BJ (cell line): ENCODE data around the gene GSN. TPM values are rescaled to one million over a fixed set of nuclear protein-coding genes. Genes with fewer than 3 reads are reported as not detected.

Experiments
- CTCF ChIA-PET: fragments of 350-600 bp; formaldehyde crosslinking; extraction: SDS; loops from one replicate; lab custom pipeline; 2021; ENCODE audit warnings: antibody characterized with exemption, inconsistent platforms; lab: Yijun Ruan, JAX
- POLR2A ChIA-PET: fragments of 300-600 bp; sonication (Branson Sonifier 250); formaldehyde crosslinking; extraction: SDS; loops from one replicate; lab custom pipeline; 2021; ENCODE audit warnings: antibody characterized with exemption; lab: Charles Lee
- DNase-seq: peaks from one replicate; pipeline ENCODE4 v3.0.0-alpha.2; 2011; ENCODE audit warnings: low read depth
- H3K27me3 ChIP-seq: 2 replicates; pipeline ENCODE4 v1.6.0; 2011; ENCODE audit warnings: low read length; ENCODE audit not compliant: control insufficient read depth, insufficient read depth
- H3K36me3 ChIP-seq: 2 replicates; pipeline ENCODE4 v1.5.1; 2011; ENCODE audit warnings: low read length; ENCODE audit not compliant: control insufficient read depth, insufficient read depth
- H3K4me3 ChIP-seq: 2 replicates; pipeline ENCODE4 v1.5.1; 2011; ENCODE audit warnings: low read depth, mild to moderate bottlenecking, control low read depth, low read length
- polyA plus RNA-seq: library from polyadenylated mRNA; depleted of rRNA; stranded (reverse); fragments of >200 nt; gene quantifications from 2 replicates; pipeline ENCODE4 v1.2.3, GENCODE V29; 2011
- TF ChIP-seq, protein P1 (sequence below): IDR thresholded peaks from 2 replicates; pipeline ENCODE4 v1.5.1; 2011; ENCODE audit warnings: low read depth, mild to moderate bottlenecking, control low read depth, inconsistent platforms, low read length, moderate library complexity; ENCODE audit not compliant: insufficient read depth

Gene GSN
- polyA plus RNA-seq, 1 experiment = 765 TPM

DNA sequence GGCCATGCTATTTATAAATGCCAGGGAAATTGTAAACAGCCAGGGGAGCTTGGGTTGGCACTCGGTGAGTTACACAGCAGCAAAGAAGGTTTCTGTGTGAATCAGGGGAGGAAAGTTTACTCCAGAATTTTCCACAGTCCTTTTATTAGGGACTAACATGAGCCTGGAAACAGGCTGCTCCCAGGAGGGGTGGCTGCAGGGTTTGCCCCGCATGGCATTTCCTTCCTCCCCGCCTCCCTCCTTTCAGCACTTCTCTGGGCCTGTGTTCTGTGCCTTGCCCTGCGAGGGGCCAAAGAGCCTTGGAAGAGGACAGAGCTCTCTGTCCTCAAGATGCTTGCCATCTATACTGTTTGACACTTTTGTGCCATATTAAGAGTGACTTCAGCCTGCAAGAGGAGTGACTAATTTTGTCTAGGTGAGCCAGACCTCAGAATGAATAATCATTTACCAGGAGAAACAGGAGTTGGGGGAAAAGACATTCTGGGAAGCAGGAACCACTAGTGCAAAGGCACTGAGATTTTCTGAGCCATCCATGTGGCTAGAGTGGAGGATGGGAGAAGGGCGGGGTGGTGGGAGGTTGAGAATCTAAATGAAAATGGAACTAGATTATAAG is 1.8 kb downstream of the GSN start:
- DNase-seq = no peak
- TF ChIP-seq, protein P1, sequence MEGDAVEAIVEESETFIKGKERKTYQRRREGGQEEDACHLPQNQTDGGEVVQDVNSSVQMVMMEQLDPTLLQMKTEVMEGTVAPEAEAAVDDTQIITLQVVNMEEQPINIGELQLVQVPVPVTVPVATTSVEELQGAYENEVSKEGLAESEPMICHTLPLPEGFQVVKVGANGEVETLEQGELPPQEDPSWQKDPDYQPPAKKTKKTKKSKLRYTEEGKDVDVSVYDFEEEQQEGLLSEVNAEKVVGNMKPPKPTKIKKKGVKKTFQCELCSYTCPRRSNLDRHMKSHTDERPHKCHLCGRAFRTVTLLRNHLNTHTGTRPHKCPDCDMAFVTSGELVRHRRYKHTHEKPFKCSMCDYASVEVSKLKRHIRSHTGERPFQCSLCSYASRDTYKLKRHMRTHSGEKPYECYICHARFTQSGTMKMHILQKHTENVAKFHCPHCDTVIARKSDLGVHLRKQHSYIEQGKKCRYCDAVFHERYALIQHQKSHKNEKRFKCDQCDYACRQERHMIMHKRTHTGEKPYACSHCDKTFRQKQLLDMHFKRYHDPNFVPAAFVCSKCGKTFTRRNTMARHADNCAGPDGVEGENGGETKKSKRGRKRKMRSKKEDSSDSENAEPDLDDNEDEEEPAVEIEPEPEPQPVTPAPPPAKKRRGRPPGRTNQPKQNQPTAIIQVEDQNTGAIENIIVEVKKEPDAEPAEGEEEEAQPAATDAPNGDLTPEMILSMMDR = no peak
- peaks cover 3% of the 10 kb centered on the region; the same call in 1 of the 2 replicates for H3K36me3 ChIP-seq
- H3K27me3 ChIP-seq = no peaks in the 10 kb centered on the region
- POLR2A ChIA-PET = interaction anchor here (0.7 kb wide), 1 partner anchor 16 kb away, joined by 3 read pairs; no protein-coding TSS in a partner anchor
- peak overlapping the region; percentile 89 for H3K4me3 ChIP-seq
- CTCF ChIA-PET = interaction anchor here (1.0 to 5.6 kb wide), 7 partner anchors 8 to 56 kb away, joined by 3 to 31 read pairs (median 6); no protein-coding TSS in a partner anchor

DNA sequence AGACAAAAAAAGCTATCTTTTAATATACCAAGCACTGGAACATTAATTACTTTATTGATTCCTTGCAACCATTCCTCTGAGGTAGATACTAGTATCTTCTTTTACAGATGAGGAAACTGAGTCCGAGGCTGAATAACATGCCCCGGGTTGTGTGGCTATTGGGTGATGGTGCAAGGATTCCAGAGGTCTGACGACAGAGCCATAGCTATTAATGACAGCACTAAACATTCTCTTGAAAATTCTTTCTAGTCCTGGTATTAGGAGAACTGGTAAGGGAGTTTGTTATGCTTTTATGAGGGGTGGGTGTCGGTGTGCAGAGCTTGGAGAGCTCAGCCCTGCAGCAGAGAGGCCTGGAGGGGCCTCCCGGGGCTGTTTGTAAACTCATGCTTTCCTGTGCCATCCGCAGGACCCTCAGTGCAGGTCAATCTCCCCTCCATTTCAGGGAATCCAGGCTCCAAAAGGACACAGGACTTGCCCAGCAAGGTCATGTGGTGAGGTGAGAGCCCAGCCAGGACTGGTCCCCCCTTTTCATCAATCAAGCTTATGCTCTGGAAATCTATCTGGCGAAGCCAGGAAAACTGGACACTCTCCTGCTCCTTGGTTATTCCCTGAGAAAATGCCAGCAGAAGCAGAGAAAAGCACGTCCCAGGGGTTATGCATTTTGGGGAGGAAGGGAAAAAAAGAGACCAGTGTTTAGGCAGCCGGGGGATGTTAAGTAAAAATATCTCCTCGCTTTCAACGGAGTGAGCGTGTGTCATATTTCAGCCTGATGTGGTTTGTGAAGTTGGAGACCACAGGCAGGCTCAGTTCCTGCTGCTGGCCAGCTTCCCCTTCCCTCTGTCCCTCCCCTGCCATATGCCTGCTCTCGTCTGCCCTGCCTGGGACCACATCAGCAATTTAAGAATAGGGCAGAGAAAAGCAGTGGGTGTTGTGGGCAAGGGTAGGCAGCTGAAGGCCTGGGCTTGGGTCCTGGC is 3.7 kb downstream of the GSN start:
- peaks cover 5% of the 10 kb centered on the region; the same call in 1 of the 2 replicates for H3K36me3 ChIP-seq
- H3K27me3 ChIP-seq = no peaks in the 10 kb centered on the region
- TF ChIP-seq, protein P1 = no peak
- H3K4me3 ChIP-seq = peak overlapping the region; percentile 18
- ChIA-PET POLR2A (interaction anchor here (0.7 kb wide), 1 partner anchor 11 kb away, joined by 4 read pairs; no protein-coding TSS in a partner anchor), CTCF (interaction anchor here (0.8 to 5.6 kb wide), 10 partner anchors 9 to 128 kb away, joined by 3 to 31 read pairs (median 4); no protein-coding TSS in a partner anchor)
- DNase-seq = peak; percentile 76

DNA sequence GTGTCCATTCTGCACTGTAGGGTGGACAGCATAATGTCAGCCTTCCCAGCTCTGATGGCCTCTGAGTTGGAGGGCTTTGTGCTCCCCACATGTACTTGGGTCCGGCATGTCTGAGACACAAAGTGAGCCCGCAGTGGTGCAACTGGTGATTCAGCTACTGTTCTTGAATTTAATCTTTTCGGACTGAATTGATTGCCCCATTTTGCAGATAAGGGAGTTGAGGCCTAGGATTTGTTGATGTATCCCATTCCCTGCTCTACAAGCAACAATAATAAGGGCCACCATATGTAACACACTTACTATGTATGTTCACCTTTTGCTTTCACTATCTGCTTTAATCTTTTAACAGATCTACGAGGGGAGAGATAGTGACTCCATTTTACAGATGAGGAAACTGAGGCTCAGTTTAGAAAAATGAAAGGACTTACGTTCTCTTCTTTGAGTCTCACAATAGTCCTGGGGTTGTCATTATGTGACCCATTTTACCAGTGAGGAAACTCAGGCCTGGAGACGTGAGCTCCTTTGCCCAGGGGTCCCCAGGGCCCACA is 4.5 kb downstream of the GSN start:
- CTCF ChIA-PET = interaction anchor here (0.8 to 5.6 kb wide), 7 partner anchors 10 to 59 kb away, joined by 3 to 31 read pairs (median 4); no protein-coding TSS in a partner anchor
- Histone ChIP-seq H3K4me3 (peak overlapping the region; percentile 4; the same call in 1 of the 2 replicates), H3K36me3 (peaks cover 5% of the 10 kb centered on the region; the same call in 1 of the 2 replicates), H3K27me3 (no peaks in the 10 kb centered on the region)
- POLR2A ChIA-PET = no interaction called here
- TF ChIP-seq, protein P1 = no peak
- DNase-seq = no peak

DNA sequence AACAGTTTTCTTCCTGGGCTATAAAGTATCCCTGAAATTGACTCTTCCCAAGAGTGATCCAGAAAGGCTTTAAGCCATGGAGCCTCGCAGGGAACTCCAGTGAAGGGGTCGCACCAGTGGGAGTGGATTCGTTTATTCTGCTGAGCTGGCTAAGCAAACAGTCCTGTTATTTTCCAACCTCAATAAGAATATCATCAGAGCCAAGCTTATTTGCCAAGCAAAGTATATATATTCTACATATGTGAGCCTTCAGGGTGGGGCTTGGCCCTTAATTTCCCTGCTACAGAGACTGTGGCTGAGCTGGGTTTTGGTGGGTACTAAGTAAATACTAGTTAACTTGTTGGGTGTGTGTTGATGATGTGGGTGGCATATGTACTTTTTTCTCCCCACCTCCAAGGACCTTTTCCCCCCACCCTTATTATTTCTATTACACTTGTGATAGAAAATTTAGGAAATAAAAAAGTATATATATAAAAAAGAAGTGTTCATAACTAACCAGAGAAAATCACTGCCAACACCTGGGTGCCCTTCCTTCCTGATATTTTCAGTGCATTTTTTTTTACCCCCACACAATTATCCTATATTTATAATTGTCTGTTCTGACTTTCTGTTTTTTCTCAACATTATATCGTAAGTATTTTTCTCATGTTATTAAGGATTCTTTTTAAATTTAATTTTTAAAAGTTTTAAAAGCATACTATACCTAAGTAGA is 5.3 kb downstream of the GSN start:
- Histone ChIP-seq H3K4me3 (no peak overlapping the region), H3K27me3 (no peaks in the 10 kb centered on the region), H3K36me3 (peaks cover 5% of the 10 kb centered on the region; the same call in 1 of the 2 replicates)
- TF ChIP-seq, protein P1 = no peak
- DNase-seq = no peak
- ChIA-PET CTCF (interaction anchor here (0.7 to 1.0 kb wide), 2 partner anchors 55 to 60 kb away, joined by 3 read pairs; no protein-coding TSS in a partner anchor), POLR2A (no interaction called here)
